Measurements from ENCODE around the gene PSRC1.

GRCh38 chr1:109271458-109271857 lies 11.5 kb downstream of the PSRC1 start:
- TF ChIP-seq CTCF (IDR thresholded peaks at IDR 0.05), result no peak
- no peak for TF ChIP-seq EP300 (IDR thresholded peaks at IDR 0.05)
- TF ChIP-seq POLR2A (IDR thresholded peaks at IDR 0.05), result no peak
